Sigmoid colon (tissue), 4 donors: ENCODE data around the gene HLA-DMB.

Experiments
- POLR2A ChIP-seq, 2 donors: fragments of 450-650 bp; IDR thresholded peaks; one replicate each; pipeline ENCODE4 v1.6.1; 2016; ENCODE audit warnings: antibody characterized with exemption in 2 of 2, mild to moderate bottlenecking in 2 of 2, moderate library complexity in 2 of 2
- POLR2AphosphoS5 ChIP-seq, 4 donors: sonication (generic); formaldehyde crosslinking; IDR thresholded peaks; one replicate each; pipeline ENCODE4 v1.6.1; 2017; ENCODE audit warnings: antibody characterized with exemption in 4 of 4
- TF ChIP-seq, protein P1 (sequence below), 4 experiments: fragments of 450-650 bp in 3 of 4; fragments of 200-600 bp in 1 of 4; IDR thresholded peaks; one replicate each; pipeline ENCODE4 v1.5.1; 2016 to 2019; ENCODE audit warnings: antibody characterized with exemption in 4 of 4, mild to moderate bottlenecking in 3 of 4, moderate library complexity in 2 of 4

GRCh38 chr6:32941214-32941768, 463 bp upstream of the HLA-DMB start:
- TF ChIP-seq POLR2A (IDR thresholded peaks at IDR 0.05) = no peak
- TF ChIP-seq, protein P1, sequence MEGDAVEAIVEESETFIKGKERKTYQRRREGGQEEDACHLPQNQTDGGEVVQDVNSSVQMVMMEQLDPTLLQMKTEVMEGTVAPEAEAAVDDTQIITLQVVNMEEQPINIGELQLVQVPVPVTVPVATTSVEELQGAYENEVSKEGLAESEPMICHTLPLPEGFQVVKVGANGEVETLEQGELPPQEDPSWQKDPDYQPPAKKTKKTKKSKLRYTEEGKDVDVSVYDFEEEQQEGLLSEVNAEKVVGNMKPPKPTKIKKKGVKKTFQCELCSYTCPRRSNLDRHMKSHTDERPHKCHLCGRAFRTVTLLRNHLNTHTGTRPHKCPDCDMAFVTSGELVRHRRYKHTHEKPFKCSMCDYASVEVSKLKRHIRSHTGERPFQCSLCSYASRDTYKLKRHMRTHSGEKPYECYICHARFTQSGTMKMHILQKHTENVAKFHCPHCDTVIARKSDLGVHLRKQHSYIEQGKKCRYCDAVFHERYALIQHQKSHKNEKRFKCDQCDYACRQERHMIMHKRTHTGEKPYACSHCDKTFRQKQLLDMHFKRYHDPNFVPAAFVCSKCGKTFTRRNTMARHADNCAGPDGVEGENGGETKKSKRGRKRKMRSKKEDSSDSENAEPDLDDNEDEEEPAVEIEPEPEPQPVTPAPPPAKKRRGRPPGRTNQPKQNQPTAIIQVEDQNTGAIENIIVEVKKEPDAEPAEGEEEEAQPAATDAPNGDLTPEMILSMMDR (IDR thresholded peaks at IDR 0.05) = no peak
- TF ChIP-seq POLR2AphosphoS5 (IDR thresholded peaks at IDR 0.05) = no peak
